CD14-positive monocyte (primary cell): ENCODE results near the gene DMAC2. TPM values are rescaled to one million over a fixed set of nuclear protein-coding genes. Genes with fewer than 3 reads are reported as not detected.
A peak's percentile ranks its signal among the peaks of the same experiment; 100 is the strongest.

Source experiments
- DNase-seq, 3 donors: peaks; one replicate each; pipeline ENCODE4 v3.0.0-alpha.2; 2011 to 2022
- H2AFZ ChIP-seq: 2 replicates; pipeline ENCODE4 v1.6.0; 2012; ENCODE audit warnings: mild to moderate bottlenecking, low read depth, low read length, inconsistent platforms; ENCODE audit not compliant: insufficient read depth, poor library complexity, severe bottlenecking
- H3K27ac ChIP-seq, 2 donors: 1 replicate in 1 of 2; 2 replicates in 1 of 2; pipeline ENCODE4 v1.5.1; 2012 to 2013; ENCODE audit warnings: low read length in 2 of 2, control low read depth in 1 of 2, inconsistent platforms in 1 of 2, low read depth in 1 of 2, mild to moderate bottlenecking in 1 of 2
- H3K27me3 ChIP-seq, 2 donors: one replicate each; pipeline versions ENCODE4 v1.6.0 to v1.6.1; 2011 to 2013; ENCODE audit warnings: low read length in 2 of 2; ENCODE audit not compliant: control insufficient read depth in 2 of 2, insufficient read depth in 2 of 2
- H3K36me3 ChIP-seq, 2 donors: replicated peaks in 1 of 2; 1 replicate in 1 of 2; 2 replicates in 1 of 2; pipeline versions ENCODE4 v1.5.1 to v1.6.1; 2012 to 2013; ENCODE audit warnings: low read length in 2 of 2, control low read depth in 1 of 2, inconsistent platforms in 1 of 2, mild to moderate bottlenecking in 1 of 2; ENCODE audit not compliant: insufficient read depth in 2 of 2, control insufficient read depth in 1 of 2
- H3K4me1 ChIP-seq, 2 donors: 1 replicate in 1 of 2; 2 replicates in 1 of 2; pipeline versions ENCODE4 v1.5.1 to v1.6.1; 2012 to 2013; ENCODE audit warnings: low read length in 2 of 2, control low read depth in 1 of 2, inconsistent platforms in 1 of 2, mild to moderate bottlenecking in 1 of 2, moderate library complexity in 1 of 2; ENCODE audit not compliant: insufficient read depth in 2 of 2, control insufficient read depth in 1 of 2
- H3K4me2 ChIP-seq: replicated peaks from 2 replicates; pipeline ENCODE3; 2012; ENCODE audit warnings: low read length, moderate library complexity, mild to moderate bottlenecking; ENCODE audit not compliant: poor library complexity, severe bottlenecking; ENCODE audit errors: extremely low read depth
- H3K4me3 ChIP-seq, 3 experiments: fragments of 200-600 bp in 1 of 3; sonication (generic) in 1 of 3; replicated peaks in 1 of 3; 1 replicate in 2 of 3; 2 replicates in 1 of 3; pipeline ENCODE4 v1.5.1; 2011 to 2013; ENCODE audit warnings: low read length in 3 of 3, mild to moderate bottlenecking in 3 of 3, control low read depth in 2 of 3, low read depth in 2 of 3, inconsistent platforms in 1 of 3, moderate library complexity in 1 of 3
- H3K79me2 ChIP-seq: 2 replicates; pipeline ENCODE4 v1.6.0; 2012; ENCODE audit warnings: mild to moderate bottlenecking, control low read depth, inconsistent platforms, low read length, moderate library complexity; ENCODE audit not compliant: insufficient read depth
- H3K9ac ChIP-seq: 2 replicates; pipeline ENCODE4 v1.6.0; 2017; ENCODE audit warnings: low read length, mild to moderate bottlenecking; ENCODE audit not compliant: insufficient read depth, poor library complexity, severe bottlenecking
- H3K9me3 ChIP-seq, 2 donors: replicated peaks in 1 of 2; 1 replicate in 1 of 2; 2 replicates in 1 of 2; pipeline versions ENCODE4 v1.5.1 to v1.6.1; 2012 to 2013; ENCODE audit warnings: low read length in 2 of 2, control low read depth in 1 of 2; ENCODE audit not compliant: control insufficient read depth in 1 of 2, insufficient read depth in 1 of 2
- H4K20me1 ChIP-seq: 2 replicates; pipeline ENCODE4 v1.6.0; 2012; ENCODE audit warnings: mild to moderate bottlenecking, low read length, control low read depth, moderate library complexity; ENCODE audit not compliant: insufficient read depth
- H3K27ac Mint-ChIP-seq, 7 donors: one replicate each; pipeline ENCODE4 v1.8.0; 2020; ENCODE audit warnings: mild to moderate bottlenecking in 7 of 7, mixed read lengths in 7 of 7, moderate library complexity in 6 of 7, inconsistent platforms in 2 of 7
- H3K27me3 Mint-ChIP-seq, 3 donors: one replicate each; pipeline ENCODE4 v1.8.0; 2021 to 2022; ENCODE audit warnings: low read depth in 3 of 3, mild to moderate bottlenecking in 3 of 3, mixed read lengths in 3 of 3, moderate library complexity in 3 of 3, inconsistent platforms in 1 of 3
- H3K36me3 Mint-ChIP-seq, 2 donors: one replicate each; pipeline ENCODE4 v1.8.0; 2020; ENCODE audit warnings: mixed read lengths in 2 of 2, inconsistent platforms in 1 of 2, mild to moderate bottlenecking in 1 of 2
- H3K4me1 Mint-ChIP-seq: one replicate; pipeline ENCODE4 v1.8.0; 2020; ENCODE audit warnings: mild to moderate bottlenecking, mixed read lengths
- H3K4me3 Mint-ChIP-seq, 2 donors: one replicate each; pipeline ENCODE4 v1.8.0; 2020; ENCODE audit warnings: mild to moderate bottlenecking in 2 of 2, mixed read lengths in 2 of 2, moderate library complexity in 1 of 2
- H3K9me3 Mint-ChIP-seq, 7 donors: one replicate each; pipeline ENCODE4 v1.8.0; 2020 to 2022; ENCODE audit warnings: mixed read lengths in 7 of 7, mild to moderate bottlenecking in 6 of 7, moderate library complexity in 6 of 7, inconsistent platforms in 2 of 7
- WGBS: methylation state at CpG from one replicate; pipeline ENCODE4 v1.1.5; 2013; ENCODE audit warnings: missing lambda C conversion rate; ENCODE audit not compliant: insufficient coverage; 5-methylcytosine and 5-hydroxymethylcytosine counted together
- intact Hi-C, 2 donors: fragments of 100-400 bp; cut with micrococcal nuclease; formaldehyde crosslinking; loops; one replicate each; pipeline versions ENCODE4 v1.15.0 to v1.15.1; 2023
- polyA plus RNA-seq, 3 donors: library from polyadenylated mRNA; depleted of rRNA in 1 of 3; unstranded in 2 of 3; stranded (reverse) in 1 of 3; fragments of 300-500 nt in 2 of 3; fragments of >200 nt in 1 of 3; fragmentation: Illumina TruSeq in 2 of 3; gene quantifications; 1 replicate in 2 of 3; 2 replicates in 1 of 3; pipeline ENCODE4 v1.2.3, GENCODE V29; 2012 to 2021
- TF ChIP-seq, protein P1 (sequence below): fragments of 200-600 bp; IDR thresholded peaks from one replicate; pipeline ENCODE4 v1.8.0; 2022; ENCODE audit warnings: antibody characterized with exemption, mild to moderate bottlenecking

Gene DMAC2
- polyA plus RNA-seq, 3 donors, result 33.2 to 48.0 (median 43.8) TPM

DNA sequence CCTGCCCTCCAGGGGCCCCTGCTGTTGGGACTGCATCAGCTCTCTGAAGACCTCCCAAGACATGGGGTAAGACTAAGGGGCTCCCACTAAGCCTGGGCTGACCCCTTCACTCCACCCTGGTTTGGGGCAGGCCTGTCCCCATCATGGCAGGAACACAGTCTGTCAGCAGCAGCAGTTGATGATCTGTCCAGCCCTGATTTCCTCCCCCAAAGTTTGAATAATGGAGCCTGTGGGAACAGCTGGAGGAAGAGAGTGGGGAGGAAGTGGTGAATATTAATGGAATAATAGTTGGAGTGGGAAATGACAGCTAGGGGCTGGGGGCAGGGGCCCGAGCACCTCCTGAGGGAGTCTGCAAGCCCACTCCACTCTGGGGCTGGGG is 11.2 kb downstream of the DMAC2 start:
- peak overlapping the region; percentile 71 for H3K9ac ChIP-seq
- H3K27me3 ChIP-seq, result no peaks in the 10 kb centered on the region
- peak overlapping the region; percentile 73 to 77 for H3K27ac ChIP-seq
- DNase-seq, result no peak
- TF ChIP-seq, protein P1, sequence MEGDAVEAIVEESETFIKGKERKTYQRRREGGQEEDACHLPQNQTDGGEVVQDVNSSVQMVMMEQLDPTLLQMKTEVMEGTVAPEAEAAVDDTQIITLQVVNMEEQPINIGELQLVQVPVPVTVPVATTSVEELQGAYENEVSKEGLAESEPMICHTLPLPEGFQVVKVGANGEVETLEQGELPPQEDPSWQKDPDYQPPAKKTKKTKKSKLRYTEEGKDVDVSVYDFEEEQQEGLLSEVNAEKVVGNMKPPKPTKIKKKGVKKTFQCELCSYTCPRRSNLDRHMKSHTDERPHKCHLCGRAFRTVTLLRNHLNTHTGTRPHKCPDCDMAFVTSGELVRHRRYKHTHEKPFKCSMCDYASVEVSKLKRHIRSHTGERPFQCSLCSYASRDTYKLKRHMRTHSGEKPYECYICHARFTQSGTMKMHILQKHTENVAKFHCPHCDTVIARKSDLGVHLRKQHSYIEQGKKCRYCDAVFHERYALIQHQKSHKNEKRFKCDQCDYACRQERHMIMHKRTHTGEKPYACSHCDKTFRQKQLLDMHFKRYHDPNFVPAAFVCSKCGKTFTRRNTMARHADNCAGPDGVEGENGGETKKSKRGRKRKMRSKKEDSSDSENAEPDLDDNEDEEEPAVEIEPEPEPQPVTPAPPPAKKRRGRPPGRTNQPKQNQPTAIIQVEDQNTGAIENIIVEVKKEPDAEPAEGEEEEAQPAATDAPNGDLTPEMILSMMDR, result no peak
- Mint-ChIP-seq H3K4me3 (peak overlapping the region; percentile 94 to 98), H3K4me1 (peaks cover 56% of the 10 kb centered on the region), H3K9me3 (no peaks in the 10 kb centered on the region), H3K27me3 (peaks cover 0 to 1% (median 0%) of the 10 kb centered on the region in 3 donors), H3K36me3 (peaks cover 34 to 55% of the 10 kb centered on the region in 2 donors), H3K27ac (peak overlapping the region in 6 of 7 donors; percentile 39 to 97 (median 90))
- H2AFZ ChIP-seq, result no peak overlapping the region
- peaks cover 37 to 41% of the 10 kb centered on the region in 2 donors for H3K36me3 ChIP-seq
- H3K9me3 ChIP-seq, result no peaks in the 10 kb centered on the region
- H3K4me2 ChIP-seq, result peak overlapping the region; percentile 87
- peaks cover 34% of the 10 kb centered on the region for H4K20me1 ChIP-seq
- peaks cover 60 to 67% of the 10 kb centered on the region in 2 donors for H3K4me1 ChIP-seq
- peaks cover 69% of the 10 kb centered on the region for H3K79me2 ChIP-seq
- intact Hi-C loops, result loop anchor here in 1 of 2 donors (10.0 kb wide), 1 partner anchor 54 kb away; the partner anchor contains the start of gene TMEM91
- 0% methylated on average over 1 of the region's 1 CpG for WGBS
- peak overlapping the region; percentile 61 to 85 (median 75) for H3K4me3 ChIP-seq

DNA sequence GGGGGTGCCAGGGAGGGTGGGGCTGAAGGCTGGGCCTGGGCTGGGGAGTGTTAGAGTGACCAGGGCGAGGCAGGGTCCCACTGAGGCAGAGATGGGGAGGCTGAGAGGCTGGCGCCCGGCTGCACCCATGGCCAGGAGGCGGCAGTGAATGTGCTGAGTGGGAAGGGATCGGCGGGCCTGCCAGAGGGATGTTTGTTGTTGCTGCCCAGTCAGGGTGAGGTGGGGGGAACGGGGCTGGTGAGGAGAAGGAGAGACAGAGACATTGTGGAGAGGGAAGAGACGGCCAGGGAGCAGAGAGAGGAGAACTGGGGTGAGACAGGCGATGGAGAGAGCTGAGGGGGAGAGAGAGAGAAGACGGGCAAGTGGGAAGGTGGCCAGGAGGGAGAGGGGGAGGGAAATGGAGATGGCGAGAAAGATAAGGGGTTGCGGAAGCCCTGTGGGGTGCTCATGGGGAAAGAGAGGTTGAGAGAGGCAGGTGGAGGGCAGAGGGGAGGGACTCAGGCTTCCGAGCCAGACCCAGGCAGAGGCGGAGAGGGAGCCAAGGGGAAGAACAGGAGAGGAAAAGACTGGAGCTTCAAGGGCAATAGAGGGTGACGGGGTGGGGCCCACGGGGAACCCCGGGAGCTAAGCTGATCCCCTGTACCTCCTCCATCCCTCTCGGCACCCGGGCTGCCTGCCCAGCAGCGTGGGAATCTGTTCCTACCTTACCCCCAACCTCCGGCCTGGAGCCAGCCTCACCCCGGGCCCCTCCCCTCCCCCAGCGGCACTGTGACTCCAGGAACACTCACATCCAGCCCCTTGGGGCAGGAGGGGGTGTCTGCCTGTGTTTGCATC is 11.8 kb downstream of the DMAC2 start:
- Histone ChIP-seq H4K20me1 (peaks cover 36% of the 10 kb centered on the region), H3K4me2 (peak overlapping the region; percentile 87), H3K27ac (peak overlapping the region; percentile 73 to 77), H3K4me1 (peaks cover 64 to 72% of the 10 kb centered on the region in 2 donors), H3K4me3 (peak overlapping the region; percentile 61 to 85 (median 75)), H2AFZ (peak overlapping the region; percentile 77), H3K79me2 (peaks cover 69% of the 10 kb centered on the region), H3K9ac (peak overlapping the region; percentile 71), H3K27me3 (no peaks in the 10 kb centered on the region), H3K9me3 (no peaks in the 10 kb centered on the region), H3K36me3 (peaks cover 41 to 43% of the 10 kb centered on the region in 2 donors)
- H3K9me3 Mint-ChIP-seq, result no peaks in the 10 kb centered on the region
- peaks cover 34 to 55% of the 10 kb centered on the region in 2 donors for H3K36me3 Mint-ChIP-seq
- DNase-seq, result peak in 2 of 3 donors; percentile 34 to 35
- H3K4me1 Mint-ChIP-seq, result peaks cover 57% of the 10 kb centered on the region
- peak overlapping the region; percentile 86 to 97 (median 91) for H3K27ac Mint-ChIP-seq
- peaks cover 0 to 1% (median 0%) of the 10 kb centered on the region in 3 donors for H3K27me3 Mint-ChIP-seq
- TF ChIP-seq, protein P1, result no peak
- H3K4me3 Mint-ChIP-seq, result peak overlapping the region; percentile 94 to 98
- 0% methylated on average over 14 of the region's 23 CpGs for WGBS
- intact Hi-C loops, result loop anchor here in 1 of 2 donors (10.0 kb wide), 1 partner anchor 53 kb away; the partner anchor contains the start of gene TMEM91
